Activated naive CD4-positive, alpha-beta T cell treated with Interleukin-2 at 50 U/mL for 16 hours (primary cell): ENCODE measurements around the gene DISC1.
"Not testable (repeated sequence)": the region's sequence is repeated elsewhere in the genome, so short reads cannot be mapped to it uniquely, and the experiment has no call there.

Experiments used
- DNase-seq: peaks from one replicate; pipeline ENCODE4 v3.0.0-alpha.2; 2020

The DISC1 gene

DNA sequence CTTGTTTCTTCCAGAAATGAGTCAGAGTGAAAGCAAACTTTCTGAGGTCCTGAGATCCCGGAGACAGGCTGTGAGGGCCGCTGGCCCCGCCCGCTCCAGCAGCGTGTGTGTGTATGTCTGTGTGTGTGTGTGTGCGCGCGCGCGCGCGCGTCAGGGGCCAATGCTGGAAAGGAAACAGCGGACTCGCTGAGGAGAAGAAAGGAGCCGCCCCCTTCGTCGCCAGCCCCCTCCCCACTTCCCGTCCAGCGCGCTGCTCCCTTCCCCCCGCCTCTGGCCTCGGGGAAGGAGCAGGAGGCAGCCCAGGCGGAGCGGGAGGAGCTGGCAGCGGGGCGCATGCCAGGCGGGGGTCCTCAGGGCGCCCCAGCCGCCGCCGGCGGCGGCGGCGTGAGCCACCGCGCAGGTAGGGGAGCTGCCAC lies at the start of gene DISC1:
Gene DISC1, plus strand, starts transcription at position 256 of the 416 bp plus-strand sequence. Its CDS starts 78 bp downstream, at position 334.
- peak; percentile 66 for DNase-seq

DNA sequence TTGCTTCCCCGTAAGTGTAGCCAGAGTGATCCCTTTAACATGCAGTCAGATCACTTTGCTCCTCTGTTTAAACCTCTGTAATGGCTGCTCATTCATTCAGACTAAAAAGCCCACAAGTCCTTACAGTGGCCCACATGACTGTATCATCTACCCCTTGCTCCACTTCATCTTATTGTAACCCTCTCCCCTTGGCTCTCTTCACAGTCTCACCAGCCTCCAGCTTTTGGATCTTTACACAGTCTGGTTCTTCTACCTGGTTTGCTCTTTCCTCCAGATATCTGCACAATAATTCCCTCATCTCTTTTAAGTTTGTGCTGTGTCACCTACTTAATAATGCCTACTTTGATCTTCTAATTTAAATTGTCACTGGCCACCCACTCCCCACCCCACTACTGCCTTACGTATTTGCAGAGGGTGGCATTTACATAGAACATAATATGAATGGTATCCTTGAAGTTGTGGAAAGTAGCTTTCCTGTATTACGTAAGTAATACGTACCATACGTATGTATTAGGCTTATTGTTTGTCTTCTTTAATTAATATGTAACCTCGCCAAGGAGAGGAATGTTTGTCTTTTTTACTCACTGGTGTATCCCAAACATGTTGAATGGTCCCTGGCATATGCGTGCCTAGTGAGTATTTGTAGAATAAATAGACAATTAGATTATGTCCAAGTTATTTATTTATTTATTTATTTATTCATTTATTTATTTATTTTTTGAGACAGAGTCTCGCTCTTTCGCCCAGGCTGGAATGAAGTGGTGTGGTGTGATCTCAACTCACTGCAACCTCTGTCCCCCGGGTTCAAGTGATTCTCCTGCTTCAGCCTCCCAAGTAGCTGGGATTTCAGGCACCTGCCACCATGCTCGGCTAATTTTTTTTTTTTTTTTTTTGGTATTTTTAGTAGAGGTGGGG lies 49.5 kb upstream of the DISC1 start:
- no peak for DNase-seq

GRCh38 chr1:231580874-231581273 lies 45.7 kb upstream of the DISC1 start:
- no peak for DNase-seq

DNA sequence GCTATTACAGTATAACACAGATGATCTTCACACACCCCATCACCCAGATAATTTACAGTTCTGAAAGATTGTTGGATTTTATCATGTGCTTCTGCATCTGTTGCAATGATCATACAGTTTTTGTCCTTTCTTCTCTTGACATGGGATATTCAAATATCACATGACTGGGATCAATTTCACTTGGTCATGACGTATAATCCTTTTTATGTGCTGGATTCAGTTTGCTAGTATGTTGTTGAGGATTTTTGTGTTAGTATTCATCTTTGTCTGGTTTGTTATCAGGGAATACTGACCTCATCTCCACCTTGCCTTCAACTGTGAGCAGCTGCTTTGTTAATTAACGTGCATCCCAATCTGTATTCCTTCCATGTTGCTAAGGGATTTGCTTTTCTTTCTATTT lies 44.7 kb upstream of the DISC1 start:
- DNase-seq, result no peak

- no peak for DNase-seq
Observed at GRCh38 chr1:231583376-231583775, 43.2 kb upstream of the DISC1 start.

GRCh38 chr1:231584117-231584516 lies 42.5 kb upstream of the DISC1 start:
- DNase-seq, result no peak

DNA sequence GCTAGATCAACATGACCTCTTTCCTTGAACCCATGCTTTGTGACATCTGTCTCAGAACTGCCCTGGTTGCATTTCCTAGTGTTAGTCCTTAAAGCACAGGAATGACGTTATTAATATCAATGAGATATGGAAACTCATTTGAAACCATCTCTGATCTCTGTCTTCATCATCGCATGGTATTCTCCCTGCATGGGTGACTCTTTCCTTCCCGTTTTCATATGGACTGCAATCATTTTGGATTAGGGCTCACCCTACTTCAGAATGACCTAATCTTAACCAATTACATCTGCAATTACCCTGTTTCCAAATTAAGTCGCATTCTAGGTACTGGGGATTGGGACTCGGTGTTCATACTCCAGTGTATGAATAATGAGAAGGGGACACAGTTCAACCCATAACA lies 41.7 kb upstream of the DISC1 start:
- DNase-seq, result no peak

DNA sequence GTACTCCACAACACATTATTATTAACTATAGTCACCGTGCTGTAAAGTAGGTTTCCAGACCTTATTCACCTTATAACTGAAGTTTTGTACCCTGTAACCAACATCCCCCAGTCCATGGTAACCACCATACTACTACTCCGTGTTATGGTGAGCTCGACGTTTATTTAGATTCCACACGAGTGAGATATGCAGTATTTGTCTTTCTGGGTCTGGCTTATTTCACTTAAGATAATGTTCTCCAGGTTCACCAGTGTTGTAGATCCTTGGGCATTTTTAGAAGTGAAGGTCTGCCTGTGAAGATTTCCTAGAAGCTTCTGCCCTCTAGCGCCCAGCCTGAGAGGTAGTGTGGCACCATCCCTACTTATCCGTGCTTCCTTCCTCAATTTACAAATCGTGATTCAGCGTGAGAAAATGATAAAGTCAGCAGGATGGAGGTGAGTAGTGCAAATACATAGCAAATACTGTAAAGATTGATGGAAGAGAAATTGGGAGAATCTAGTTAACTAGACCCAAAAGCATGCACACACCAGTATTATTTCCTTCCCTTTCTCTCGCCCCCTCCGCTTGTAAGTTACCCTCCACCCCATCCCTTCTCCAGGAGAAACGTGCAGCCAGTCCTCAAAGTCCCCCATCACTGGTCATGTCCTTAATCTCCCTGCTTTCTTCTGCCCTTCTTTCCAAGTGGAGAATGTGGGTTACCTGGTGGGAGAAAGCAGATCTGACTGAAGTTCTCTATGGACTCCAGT lies 36.0 kb upstream of the DISC1 start:
- DNase-seq, result peak; percentile 31

- DNase-seq, result no peak
Observed at GRCh38 chr1:231591466-231591865, 35.1 kb upstream of the DISC1 start.

GRCh38 chr1:231592809-231593208 lies 33.8 kb upstream of the DISC1 start:
- no peak for DNase-seq

- DNase-seq, result not testable (repeated sequence)
Observed at GRCh38 chr1:231593264-231593663, 33.3 kb upstream of the DISC1 start.

GRCh38 chr1:231594123-231594522 lies 32.5 kb upstream of the DISC1 start:
- no peak for DNase-seq

DNA sequence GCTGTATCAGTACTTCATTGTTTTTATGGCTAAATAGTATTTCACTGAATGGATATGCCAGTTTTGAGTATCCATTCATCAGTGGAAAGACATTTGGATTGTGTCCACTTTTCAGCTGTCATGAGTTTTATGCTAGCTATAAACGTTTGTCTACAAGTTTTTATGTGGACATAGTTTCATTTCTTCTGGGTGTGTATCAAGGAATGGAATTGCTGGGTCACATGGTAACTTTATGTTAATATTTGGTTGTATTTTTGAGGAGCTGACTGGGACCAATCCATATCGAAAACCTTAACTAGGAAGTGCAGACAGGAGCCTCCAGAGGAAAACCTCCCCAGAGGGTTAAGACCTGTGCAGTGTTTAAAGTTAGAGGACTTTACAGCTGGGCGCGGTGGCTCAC lies 31.8 kb upstream of the DISC1 start:
- no peak for DNase-seq

GRCh38 chr1:231596337-231596791 lies 30.2 kb upstream of the DISC1 start:
- DNase-seq, result no peak

DNA sequence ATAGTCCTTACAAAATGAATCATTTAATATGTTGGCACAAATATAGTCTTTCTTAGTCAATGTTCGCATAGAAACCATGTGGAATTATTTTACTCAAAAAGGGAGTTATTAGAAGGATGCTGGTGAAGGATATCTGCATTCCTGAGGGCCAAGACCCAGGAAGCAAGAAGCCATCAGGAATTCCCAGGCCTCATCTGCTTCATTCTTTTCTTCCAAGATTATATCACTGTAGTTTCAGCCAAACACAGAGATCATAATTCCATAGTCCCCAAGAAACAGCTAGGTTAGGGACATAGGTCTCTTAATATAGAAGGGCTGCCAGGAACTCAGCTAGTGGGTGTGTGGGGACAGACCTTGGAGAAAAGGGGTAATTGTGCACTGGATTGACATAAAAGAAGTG lies 28.6 kb upstream of the DISC1 start:
- no peak for DNase-seq

DNA sequence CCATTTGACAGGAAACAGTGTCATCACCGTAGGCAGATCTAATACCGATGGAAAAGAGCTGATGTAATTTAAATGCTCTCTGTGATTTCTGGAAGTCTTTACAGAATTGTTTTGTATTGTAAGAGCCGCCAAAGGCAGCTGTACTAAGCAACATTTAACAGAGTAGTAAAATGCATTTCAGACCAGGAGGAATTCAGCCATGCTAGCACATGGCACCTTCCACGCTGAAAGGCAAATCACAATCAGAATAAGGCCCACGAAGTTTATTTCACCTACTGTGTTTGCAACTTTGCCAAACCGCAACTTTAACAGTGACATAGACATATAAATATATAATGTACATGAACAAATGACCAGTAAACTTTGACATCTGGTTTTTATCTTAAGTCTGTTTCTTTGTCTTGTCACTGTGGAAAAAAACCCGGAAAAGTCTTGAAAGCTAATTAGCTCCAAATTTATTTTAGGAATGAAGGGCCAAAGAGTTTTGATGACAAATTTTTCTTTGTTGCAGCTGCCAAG lies 26.1 kb upstream of the DISC1 start:
- no peak for DNase-seq

- DNase-seq, result no peak
Observed at GRCh38 chr1:231601824-231602672, 24.5 kb upstream of the DISC1 start.

DNA sequence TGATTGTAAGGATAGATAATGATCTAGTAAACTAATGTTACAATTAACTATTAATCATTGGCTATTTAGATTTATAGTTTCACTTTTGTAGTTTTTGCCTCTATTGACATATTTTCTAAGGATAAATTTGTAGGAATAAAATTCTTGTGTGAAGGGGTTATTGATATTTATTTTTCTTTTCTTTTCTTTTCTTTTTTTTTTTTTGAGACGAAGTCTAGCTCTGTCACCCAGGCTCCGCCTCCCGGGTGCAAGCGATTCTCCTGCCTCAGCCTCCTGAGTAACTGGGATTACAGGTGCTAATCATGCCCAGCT lies 24.0 kb upstream of the DISC1 start:
- DNase-seq, result no peak

GRCh38 chr1:231603598-231604275 lies 22.9 kb upstream of the DISC1 start:
- peak; percentile 27 for DNase-seq

DNA sequence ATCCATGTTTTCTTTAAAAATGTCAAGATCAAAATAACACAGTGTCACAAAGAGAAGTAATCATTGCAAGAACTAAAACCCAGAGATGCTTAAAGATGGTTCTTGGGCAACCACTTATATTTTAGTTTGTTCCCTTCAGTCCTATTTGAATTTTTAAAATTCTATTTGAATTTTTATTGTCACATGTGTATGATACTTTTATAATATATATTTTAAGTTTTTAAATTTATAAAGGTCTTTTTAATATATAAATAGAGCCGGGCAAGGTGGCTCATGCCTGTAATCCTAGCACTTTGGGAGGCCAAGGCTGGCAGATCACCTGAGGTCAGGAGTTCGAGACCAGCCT lies 22.3 kb upstream of the DISC1 start:
- no peak for DNase-seq

DNA sequence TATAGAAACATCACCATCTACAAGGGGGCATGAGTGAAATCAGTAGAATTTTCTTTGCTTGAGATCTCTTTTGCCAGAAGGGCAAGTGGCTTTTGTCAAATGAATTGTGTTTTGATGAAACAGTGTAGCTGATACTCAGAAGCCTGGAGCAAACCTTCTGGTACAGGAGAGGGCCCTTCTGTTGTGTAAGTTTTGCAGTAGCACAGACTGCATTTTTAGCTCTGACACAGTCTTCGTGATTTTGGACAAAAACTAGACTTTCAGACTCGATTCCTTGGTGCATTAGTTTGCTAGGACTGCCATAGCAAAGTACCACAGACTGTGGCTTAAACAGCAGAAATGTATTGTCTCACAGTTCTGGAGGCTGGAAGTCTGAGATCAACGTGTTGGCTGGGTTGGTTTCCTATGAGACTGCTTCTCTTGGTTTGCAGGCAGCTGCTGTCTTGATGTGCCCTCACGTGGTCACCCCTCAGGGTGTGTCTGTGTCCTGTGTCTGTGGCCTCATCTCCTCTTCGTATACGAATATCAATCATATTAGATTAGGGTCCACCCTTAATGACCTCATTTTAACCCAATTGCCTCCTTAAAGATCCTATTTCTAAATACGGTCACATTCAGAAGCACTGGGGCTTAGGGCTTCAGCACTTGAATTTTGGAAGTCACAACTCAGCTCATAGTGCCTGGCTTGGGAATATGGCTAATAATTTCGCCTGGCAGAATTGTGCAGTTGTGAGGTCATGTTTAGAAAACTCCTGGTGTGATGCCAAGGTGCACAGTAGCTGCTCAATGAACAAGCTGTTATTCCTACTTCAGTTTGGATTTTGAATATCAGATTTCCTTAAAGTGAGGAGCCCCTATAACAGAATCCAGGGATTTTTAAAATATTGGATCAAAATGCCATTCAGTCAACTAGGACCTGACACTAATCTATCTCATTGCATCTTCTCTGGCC lies 21.2 kb upstream of the DISC1 start:
- no peak for DNase-seq
